ENCODE results near the gene CAPN9.

Gene CAPN9

GRCh38 chr1:230753586-230754251 lies 6.5 kb downstream of the CAPN9 start:
- ATAC-seq: no peak
- no peak for TF ChIP-seq RARB (CRISPR knock-in tag; IDR thresholded peaks at IDR 0.05)
- TF ChIP-seq ZFP30 (CRISPR knock-in tag; IDR thresholded peaks at IDR 0.05): no peak
- TF ChIP-seq CREB5 (CRISPR knock-in tag; IDR thresholded peaks at IDR 0.05; ENCODE audit: low read depth): no peak
- no peak for TF ChIP-seq ISL1 (CRISPR knock-in tag; IDR thresholded peaks at IDR 0.05)
- TF ChIP-seq, protein P1, sequence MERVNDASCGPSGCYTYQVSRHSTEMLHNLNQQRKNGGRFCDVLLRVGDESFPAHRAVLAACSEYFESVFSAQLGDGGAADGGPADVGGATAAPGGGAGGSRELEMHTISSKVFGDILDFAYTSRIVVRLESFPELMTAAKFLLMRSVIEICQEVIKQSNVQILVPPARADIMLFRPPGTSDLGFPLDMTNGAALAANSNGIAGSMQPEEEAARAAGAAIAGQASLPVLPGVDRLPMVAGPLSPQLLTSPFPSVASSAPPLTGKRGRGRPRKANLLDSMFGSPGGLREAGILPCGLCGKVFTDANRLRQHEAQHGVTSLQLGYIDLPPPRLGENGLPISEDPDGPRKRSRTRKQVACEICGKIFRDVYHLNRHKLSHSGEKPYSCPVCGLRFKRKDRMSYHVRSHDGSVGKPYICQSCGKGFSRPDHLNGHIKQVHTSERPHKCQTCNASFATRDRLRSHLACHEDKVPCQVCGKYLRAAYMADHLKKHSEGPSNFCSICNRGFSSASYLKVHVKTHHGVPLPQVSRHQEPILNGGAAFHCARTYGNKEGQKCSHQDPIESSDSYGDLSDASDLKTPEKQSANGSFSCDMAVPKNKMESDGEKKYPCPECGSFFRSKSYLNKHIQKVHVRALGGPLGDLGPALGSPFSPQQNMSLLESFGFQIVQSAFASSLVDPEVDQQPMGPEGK (CRISPR knock-in tag; IDR thresholded peaks at IDR 0.05; ENCODE audit: borderline replicate concordance): no peak
- no peak for TF ChIP-seq GLIS3 (CRISPR knock-in tag; IDR thresholded peaks at IDR 0.05)
- no peak for TF ChIP-seq ARNTL (CRISPR knock-in tag; IDR thresholded peaks at IDR 0.05; ENCODE audit: borderline replicate concordance, low read depth)
- TF ChIP-seq ZNF565 (CRISPR knock-in tag; conservative IDR thresholded peaks at IDR 0.05; ENCODE audit: low read depth): no peak
- TF ChIP-seq, protein P2, sequence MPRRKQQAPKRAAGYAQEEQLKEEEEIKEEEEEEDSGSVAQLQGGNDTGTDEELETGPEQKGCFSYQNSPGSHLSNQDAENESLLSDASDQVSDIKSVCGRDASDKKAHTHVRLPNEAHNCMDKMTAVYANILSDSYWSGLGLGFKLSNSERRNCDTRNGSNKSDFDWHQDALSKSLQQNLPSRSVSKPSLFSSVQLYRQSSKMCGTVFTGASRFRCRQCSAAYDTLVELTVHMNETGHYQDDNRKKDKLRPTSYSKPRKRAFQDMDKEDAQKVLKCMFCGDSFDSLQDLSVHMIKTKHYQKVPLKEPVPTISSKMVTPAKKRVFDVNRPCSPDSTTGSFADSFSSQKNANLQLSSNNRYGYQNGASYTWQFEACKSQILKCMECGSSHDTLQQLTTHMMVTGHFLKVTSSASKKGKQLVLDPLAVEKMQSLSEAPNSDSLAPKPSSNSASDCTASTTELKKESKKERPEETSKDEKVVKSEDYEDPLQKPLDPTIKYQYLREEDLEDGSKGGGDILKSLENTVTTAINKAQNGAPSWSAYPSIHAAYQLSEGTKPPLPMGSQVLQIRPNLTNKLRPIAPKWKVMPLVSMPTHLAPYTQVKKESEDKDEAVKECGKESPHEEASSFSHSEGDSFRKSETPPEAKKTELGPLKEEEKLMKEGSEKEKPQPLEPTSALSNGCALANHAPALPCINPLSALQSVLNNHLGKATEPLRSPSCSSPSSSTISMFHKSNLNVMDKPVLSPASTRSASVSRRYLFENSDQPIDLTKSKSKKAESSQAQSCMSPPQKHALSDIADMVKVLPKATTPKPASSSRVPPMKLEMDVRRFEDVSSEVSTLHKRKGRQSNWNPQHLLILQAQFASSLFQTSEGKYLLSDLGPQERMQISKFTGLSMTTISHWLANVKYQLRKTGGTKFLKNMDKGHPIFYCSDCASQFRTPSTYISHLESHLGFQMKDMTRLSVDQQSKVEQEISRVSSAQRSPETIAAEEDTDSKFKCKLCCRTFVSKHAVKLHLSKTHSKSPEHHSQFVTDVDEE (CRISPR knock-in tag; IDR thresholded peaks at IDR 0.05): no peak
- no peak for TF ChIP-seq TCF4 (CRISPR knock-in tag; IDR thresholded peaks at IDR 0.05; ENCODE audit: borderline replicate concordance)
- no peak for TF ChIP-seq ZC3H10 (CRISPR knock-in tag; IDR thresholded peaks at IDR 0.05)
- TF ChIP-seq ZNF8 (CRISPR knock-in tag; IDR thresholded peaks at IDR 0.05): no peak
- no peak for TF ChIP-seq CSDC2 (CRISPR knock-in tag; IDR thresholded peaks at IDR 0.05)
- no peak for TF ChIP-seq PPARA (CRISPR knock-in tag; IDR thresholded peaks at IDR 0.05; ENCODE audit: borderline replicate concordance)
- TF ChIP-seq ZNF70 (CRISPR knock-in tag; IDR thresholded peaks at IDR 0.05): no peak

DNA sequence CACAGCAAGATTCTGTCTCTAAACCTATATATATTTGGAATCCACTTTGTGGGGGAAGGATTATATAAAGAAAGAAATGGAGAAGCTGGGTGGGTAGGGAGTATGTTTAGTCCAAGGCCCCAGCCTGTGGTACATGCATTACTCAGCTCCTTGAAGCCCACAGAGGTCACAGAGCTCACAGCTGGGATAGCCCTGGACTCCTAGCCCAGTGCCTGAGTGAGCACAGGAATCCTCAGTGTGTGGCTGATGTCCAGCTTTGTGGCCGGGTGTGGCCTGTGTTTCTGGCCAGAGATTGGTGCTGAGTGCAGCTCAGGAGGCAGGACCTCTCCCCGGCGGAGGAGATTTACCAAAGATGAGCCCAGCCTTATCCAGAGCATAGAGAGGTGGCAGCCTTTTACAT lies 7.6 kb downstream of the CAPN9 start:
- TF ChIP-seq BACH2 (CRISPR knock-in tag; IDR thresholded peaks at IDR 0.05; ENCODE audit: borderline replicate concordance) (no peak), CREB5 (CRISPR knock-in tag; IDR thresholded peaks at IDR 0.05; ENCODE audit: low read depth) (no peak), TOX (CRISPR knock-in tag; IDR thresholded peaks at IDR 0.05; ENCODE audit: borderline replicate concordance) (no peak), ZFP30 (CRISPR knock-in tag; IDR thresholded peaks at IDR 0.05) (no peak), ZNF8 (CRISPR knock-in tag; IDR thresholded peaks at IDR 0.05) (no peak), SNAI2 (CRISPR knock-in tag; IDR thresholded peaks at IDR 0.05) (no peak), PPARA (CRISPR knock-in tag; IDR thresholded peaks at IDR 0.05; ENCODE audit: borderline replicate concordance) (no peak), ZNF70 (CRISPR knock-in tag; IDR thresholded peaks at IDR 0.05) (no peak)
- TF ChIP-seq, protein P2 (CRISPR knock-in tag; IDR thresholded peaks at IDR 0.05): no peak
- no peak for ATAC-seq
